Nephron progenitor cell (in vitro differentiated cells): Measurements from ENCODE around the gene RHEB.

Experiments
- DNase-seq: peaks from one replicate; pipeline ENCODE4 v3.0.0; 2021
- H3K27ac Mint-ChIP-seq: 2 replicates; pipeline ENCODE4 v1.8.0; 2021; ENCODE audit warnings: mild to moderate bottlenecking, moderate library complexity, mixed read lengths
- H3K27me3 Mint-ChIP-seq: 2 replicates; pipeline ENCODE4 v1.8.0; 2021; ENCODE audit warnings: mild to moderate bottlenecking, low read depth, mixed read lengths; ENCODE audit not compliant: poor library complexity
- H3K36me3 Mint-ChIP-seq: 2 replicates; pipeline ENCODE4 v1.8.0; 2021; ENCODE audit warnings: low read depth, mixed read lengths
- H3K4me1 Mint-ChIP-seq: 2 replicates; pipeline ENCODE4 v1.8.0; 2021; ENCODE audit warnings: mixed read lengths
- H3K4me3 Mint-ChIP-seq: 2 replicates; pipeline ENCODE4 v1.8.0; 2021; ENCODE audit warnings: mild to moderate bottlenecking, moderate library complexity, mixed read lengths
- H3K9me3 Mint-ChIP-seq: 2 replicates; pipeline ENCODE4 v1.8.0; 2021; ENCODE audit warnings: mild to moderate bottlenecking, moderate library complexity, mixed read lengths
- CTCF ChIP-seq: fragments of 200-600 bp; sonication (generic); IDR thresholded peaks from 2 replicates; pipeline ENCODE4 v1.5.0; 2021; ENCODE audit warnings: antibody characterized with exemption

RHEB gene

GRCh38 chr7:151514461-151515275, 5.0 kb downstream of the RHEB start:
- no peak overlapping the region for H3K27ac Mint-ChIP-seq
- no peak overlapping the region for H3K4me3 Mint-ChIP-seq
- DNase-seq: no peak
- H3K4me1 Mint-ChIP-seq: peaks cover 32% of the 10 kb centered on the region
- TF ChIP-seq CTCF: no peak
- H3K36me3 Mint-ChIP-seq: peaks cover 62% of the 10 kb centered on the region
- H3K9me3 Mint-ChIP-seq: peaks cover 48% of the 10 kb centered on the region
- no peaks in the 10 kb centered on the region for H3K27me3 Mint-ChIP-seq

GRCh38 chr7:151513133-151513532, 6.6 kb downstream of the RHEB start:
- Mint-ChIP-seq H3K36me3 (peaks cover 65% of the 10 kb centered on the region), H3K9me3 (peaks cover 48% of the 10 kb centered on the region), H3K27me3 (no peaks in the 10 kb centered on the region), H3K4me3 (no peak overlapping the region), H3K27ac (no peak overlapping the region), H3K4me1 (peaks cover 39% of the 10 kb centered on the region)
- DNase-seq: no peak
- no peak for TF ChIP-seq CTCF

- Mint-ChIP-seq H3K27me3 (no peaks in the 10 kb centered on the region), H3K36me3 (peaks cover 65% of the 10 kb centered on the region), H3K27ac (no peak overlapping the region), H3K4me3 (no peak overlapping the region), H3K4me1 (peaks cover 39% of the 10 kb centered on the region), H3K9me3 (peaks cover 48% of the 10 kb centered on the region)
- TF ChIP-seq CTCF: no peak
- DNase-seq: no peak
These were observed 7.3 kb downstream of the RHEB start for GRCh38 chr7:151512353-151512752.

- Mint-ChIP-seq H3K4me3 (no peak overlapping the region), H3K27me3 (no peaks in the 10 kb centered on the region), H3K27ac (no peak overlapping the region), H3K4me1 (peaks cover 39% of the 10 kb centered on the region), H3K9me3 (peaks cover 48% of the 10 kb centered on the region), H3K36me3 (peaks cover 65% of the 10 kb centered on the region)
- no peak for DNase-seq
- TF ChIP-seq CTCF: no peak
These were observed 7.7 kb downstream of the RHEB start for GRCh38 chr7:151511946-151512345.

- DNase-seq: no peak
- Mint-ChIP-seq H3K36me3 (peaks cover 61% of the 10 kb centered on the region), H3K4me1 (peaks cover 36% of the 10 kb centered on the region), H3K27me3 (no peaks in the 10 kb centered on the region), H3K9me3 (peaks cover 48% of the 10 kb centered on the region), H3K27ac (no peak overlapping the region), H3K4me3 (no peak overlapping the region)
- no peak for TF ChIP-seq CTCF
These were observed 8.4 kb downstream of the RHEB start for GRCh38 chr7:151511270-151511669.
